ENCODE results near the gene AMOT. TPM values are rescaled to one million over a fixed set of nuclear protein-coding genes. Genes with fewer than 3 reads are reported as not detected.

Gene AMOT
- total and polyA plus RNA-seq, 11 donors = 0.61 to 10.5 (median 6.0) TPM

DNA sequence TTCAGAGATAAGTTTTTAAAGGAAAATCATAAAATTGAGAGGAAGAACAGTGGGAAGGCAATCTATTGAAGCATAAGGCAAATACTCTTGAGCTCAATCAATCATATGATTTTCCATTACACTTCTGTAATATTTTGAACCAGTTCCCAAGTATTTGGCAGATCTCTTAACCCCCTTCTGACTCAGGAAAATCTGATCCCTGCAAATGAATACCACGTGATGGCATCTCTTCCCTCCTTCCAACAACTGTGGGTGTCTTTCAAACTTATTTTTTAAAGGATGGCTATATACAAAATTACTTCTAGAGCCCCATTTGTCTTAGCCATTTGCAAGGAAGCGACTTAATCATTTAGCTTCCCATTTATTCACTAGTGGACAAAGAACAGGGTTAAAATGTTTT, 41.9 kb downstream of the AMOT start:
- TF ChIP-seq, protein P1, sequence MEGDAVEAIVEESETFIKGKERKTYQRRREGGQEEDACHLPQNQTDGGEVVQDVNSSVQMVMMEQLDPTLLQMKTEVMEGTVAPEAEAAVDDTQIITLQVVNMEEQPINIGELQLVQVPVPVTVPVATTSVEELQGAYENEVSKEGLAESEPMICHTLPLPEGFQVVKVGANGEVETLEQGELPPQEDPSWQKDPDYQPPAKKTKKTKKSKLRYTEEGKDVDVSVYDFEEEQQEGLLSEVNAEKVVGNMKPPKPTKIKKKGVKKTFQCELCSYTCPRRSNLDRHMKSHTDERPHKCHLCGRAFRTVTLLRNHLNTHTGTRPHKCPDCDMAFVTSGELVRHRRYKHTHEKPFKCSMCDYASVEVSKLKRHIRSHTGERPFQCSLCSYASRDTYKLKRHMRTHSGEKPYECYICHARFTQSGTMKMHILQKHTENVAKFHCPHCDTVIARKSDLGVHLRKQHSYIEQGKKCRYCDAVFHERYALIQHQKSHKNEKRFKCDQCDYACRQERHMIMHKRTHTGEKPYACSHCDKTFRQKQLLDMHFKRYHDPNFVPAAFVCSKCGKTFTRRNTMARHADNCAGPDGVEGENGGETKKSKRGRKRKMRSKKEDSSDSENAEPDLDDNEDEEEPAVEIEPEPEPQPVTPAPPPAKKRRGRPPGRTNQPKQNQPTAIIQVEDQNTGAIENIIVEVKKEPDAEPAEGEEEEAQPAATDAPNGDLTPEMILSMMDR (IDR thresholded peaks at IDR 0.05) = no peak
- TF ChIP-seq POLR2A (IDR thresholded peaks at IDR 0.05) = no peak
- DNase-seq (no peak), ATAC-seq (no peak)
- Histone ChIP-seq H3K36me3 (peaks cover 0 to 9% (median 0%) of the 10 kb centered on the region in 9 donors), H3K27me3 (peaks cover 0 to 16% (median 0%) of the 10 kb centered on the region in 9 donors), H3K4me3 (no peak overlapping the region), H3K27ac (no peak overlapping the region), H3K9me3 (peaks cover 0 to 11% (median 0%) of the 10 kb centered on the region in 12 donors), H3K4me1 (no peaks in the 10 kb centered on the region)
- 51 to 96% (median 81%) methylated on average over 2 of the region's 2 CpGs for WGBS, 4 donors
- intact Hi-C loops (cut with DNase I) = no loop called here

DNA sequence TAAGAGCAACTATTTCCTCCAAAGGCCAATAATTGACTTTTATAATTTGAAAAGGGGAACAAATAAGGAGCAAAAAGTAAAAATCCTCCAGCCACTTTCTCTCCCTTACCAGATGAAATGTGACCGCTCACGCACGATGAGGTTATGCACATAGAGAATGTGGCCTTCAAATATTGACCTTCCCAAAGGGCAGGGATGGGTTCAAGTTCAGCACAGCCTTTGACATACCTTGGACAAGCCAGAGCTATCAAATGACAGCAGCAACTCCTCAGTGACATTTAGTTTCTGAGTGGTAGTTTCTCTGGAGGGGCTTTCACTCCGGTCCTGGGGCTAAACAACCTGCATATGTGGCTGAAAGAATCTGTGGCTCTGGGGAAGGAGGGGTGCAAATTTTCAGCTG, 50.7 kb downstream of the AMOT start:
- Histone ChIP-seq H3K9me3 (no peaks in the 10 kb centered on the region), H3K27me3 (peaks cover 0 to 7% (median 0%) of the 10 kb centered on the region in 9 donors), H3K4me1 (no peaks in the 10 kb centered on the region), H3K4me3 (no peak overlapping the region), H3K27ac (no peak overlapping the region), H3K36me3 (peaks cover 0 to 25% (median 0%) of the 10 kb centered on the region in 9 donors)
- intact Hi-C loops (cut with DNase I) = no loop called here
- DNase-seq (no peak), ATAC-seq (no peak)
- no peak for TF ChIP-seq POLR2A (IDR thresholded peaks at IDR 0.05)
- TF ChIP-seq, protein P1 (IDR thresholded peaks at IDR 0.05) = no peak
- 82 to 97% (median 91%) methylated on average over 4 of the region's 4 CpGs for WGBS, 4 donors

DNA sequence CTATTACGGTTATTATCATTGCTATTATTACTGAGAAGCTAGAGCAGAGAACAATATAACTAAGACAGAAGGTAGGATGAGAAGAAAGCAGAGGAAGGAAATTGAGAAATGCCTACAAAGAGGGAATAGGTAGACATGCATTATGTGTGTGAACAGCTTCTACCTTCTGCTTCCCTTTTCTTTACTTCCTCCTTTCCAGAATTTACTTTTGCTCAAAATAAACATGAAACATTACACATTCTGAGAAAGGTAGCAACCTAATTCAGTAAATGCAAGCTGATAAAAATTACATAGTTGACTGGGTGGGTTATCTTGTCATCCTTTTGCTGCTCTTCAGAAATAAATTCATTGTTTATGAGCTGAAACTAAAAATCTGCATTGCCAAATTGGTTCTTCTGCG, 54.6 kb downstream of the AMOT start:
- TF ChIP-seq, protein P1 (IDR thresholded peaks at IDR 0.05) = no peak
- no peak for TF ChIP-seq POLR2A (IDR thresholded peaks at IDR 0.05)
- H3K36me3 ChIP-seq = peaks cover 0 to 31% (median 0%) of the 10 kb centered on the region in 9 donors
- intact Hi-C loops (cut with DNase I) = no loop called here

DNA sequence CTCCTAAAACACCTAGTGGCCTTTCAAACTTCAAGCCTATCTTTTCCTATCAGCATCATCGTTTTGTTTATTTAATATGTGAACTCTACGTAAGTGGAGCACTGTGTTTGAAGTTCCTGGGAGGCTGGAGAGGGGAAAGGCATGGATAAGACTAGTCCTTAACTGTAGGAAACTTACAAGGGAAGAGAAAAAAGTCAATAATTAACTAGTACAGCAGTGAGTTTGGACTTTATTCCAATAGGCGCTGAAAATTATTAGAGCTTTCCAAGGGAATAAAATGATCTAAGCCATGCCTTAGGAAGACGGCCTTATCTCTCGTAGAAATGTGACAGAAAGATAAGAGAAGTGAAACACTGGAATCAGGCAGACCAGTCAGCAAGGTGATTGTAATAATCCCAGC, 55.3 kb downstream of the AMOT start:
- 62 to 69% (median 66%) methylated on average over 5 of the region's 5 CpGs for WGBS, 4 donors

More for the DNA sequence above, 54.6 kb downstream of the AMOT start:
- Histone ChIP-seq H3K27ac (no peak overlapping the region), H3K9me3 (peaks cover 0 to 4% (median 0%) of the 10 kb centered on the region in 12 donors), H3K4me3 (no peak overlapping the region), H3K4me1 (no peaks in the 10 kb centered on the region), H3K27me3 (peaks cover 0 to 3% (median 0%) of the 10 kb centered on the region in 9 donors)
- 61 to 94% (median 74%) methylated on average over 2 of the region's 2 CpGs for WGBS, 4 donors
- DNase-seq (no peak), ATAC-seq (no peak)

More for the DNA sequence above, 55.3 kb downstream of the AMOT start:
- intact Hi-C loops (cut with DNase I) = no loop called here
- H3K27ac ChIP-seq = no peak overlapping the region
- DNase-seq (no peak), ATAC-seq (no peak)
- H3K27me3 ChIP-seq = peaks cover 0 to 6% (median 0%) of the 10 kb centered on the region in 9 donors
- no peak overlapping the region for H3K4me3 ChIP-seq
- H3K9me3 ChIP-seq = peaks cover 0 to 4% (median 0%) of the 10 kb centered on the region in 12 donors
- no peaks in the 10 kb centered on the region for H3K4me1 ChIP-seq
- peaks cover 0 to 30% (median 0%) of the 10 kb centered on the region in 9 donors for H3K36me3 ChIP-seq
- TF ChIP-seq, protein P1 (IDR thresholded peaks at IDR 0.05) = no peak
- TF ChIP-seq POLR2A (IDR thresholded peaks at IDR 0.05) = no peak
